K562 treated with DMSO at 1 percent for 12 hours (cell line): ENCODE results near the gene HSBP1. TPM values are rescaled to one million over a fixed set of nuclear protein-coding genes. Genes with fewer than 3 reads are reported as not detected.

Experiments used
- total RNA-seq: library from RNA; unstranded; fragments of 300-600 nt; gene quantifications from 2 replicates; pipeline ENCODE4 v1.2.3, GENCODE V29; 2022; ENCODE audit not compliant: insufficient read depth

Gene HSBP1
- 17.6 and 39.8 TPM in 2 replicates for total RNA-seq

DNA sequence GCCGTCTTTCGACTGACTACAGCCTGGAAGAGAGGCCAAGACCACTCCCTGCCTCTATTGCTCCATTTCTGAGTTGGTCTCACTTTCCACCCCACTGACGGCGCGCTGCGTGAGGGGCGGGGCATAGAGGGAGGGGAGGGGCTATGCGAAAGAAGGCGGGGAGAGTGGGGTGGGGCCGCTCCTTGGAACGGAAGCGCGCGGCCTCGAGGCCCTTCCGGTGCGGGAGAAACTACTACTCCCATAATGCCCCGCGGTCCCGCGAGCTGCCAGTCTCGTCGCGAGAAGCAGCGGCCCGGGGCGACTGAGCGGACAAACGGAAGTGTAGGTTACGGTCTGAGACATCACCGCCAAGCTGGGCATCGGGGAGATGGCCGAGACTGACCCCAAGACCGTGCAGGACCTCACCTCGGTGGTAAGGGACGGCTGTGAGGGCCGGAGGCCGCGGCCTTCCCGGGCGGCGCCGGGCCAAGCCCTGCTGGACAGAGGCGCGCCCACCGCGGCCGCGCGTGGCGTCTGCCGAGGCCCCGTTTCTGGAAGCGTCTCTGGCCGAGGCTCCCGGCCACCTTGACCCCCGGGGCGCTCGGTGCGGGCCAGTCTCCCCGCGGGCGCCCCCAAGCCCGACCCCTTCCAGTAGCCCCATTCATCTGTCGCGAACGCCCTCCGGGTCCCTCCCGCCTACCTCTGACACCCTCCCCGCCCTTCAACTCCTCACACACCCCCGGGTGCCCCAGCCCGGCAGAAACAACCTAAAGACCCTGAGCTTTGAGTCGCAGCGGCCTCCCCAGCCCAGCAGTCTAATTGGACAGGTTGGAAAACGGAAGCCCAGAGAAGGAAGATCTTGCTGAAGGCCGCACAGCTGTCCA lies at the start of gene HSBP1:
Gene HSBP1, plus strand, starts transcription at position 269 of the 863 bp plus-strand sequence. Its CDS starts 99 bp downstream, at position 368.

Other genes starting within 250 kb of the HSBP1 start
- 0.84 and 2.0 TPM in 2 replicates for gene MLYCD, start 91.1 kb downstream of the HSBP1 start, total RNA-seq
- gene OSGIN1, start 145.3 kb downstream of the HSBP1 start, total RNA-seq = 14.2 and 14.6 TPM in 2 replicates
- not detected in 2 replicates for gene NECAB2, start 160.3 kb downstream of the HSBP1 start, total RNA-seq
- gene SLC38A8, start 234.8 kb downstream of the HSBP1 start, total RNA-seq = not detected in 2 replicates